ENCODE results near the gene THBD. TPM values are rescaled to one million over a fixed set of nuclear protein-coding genes. Genes with fewer than 3 reads are reported as not detected.

THBD gene
- total RNA-seq = 4.1 and 4.2 TPM in 2 replicates

GRCh38 chr20:23049201-23050075 is at the start of gene THBD:
THBD (minus strand) TSS chr20:23049672; CDS start chr20:23049504, 168 bp downstream.

GRCh38 chr20:23086056-23086566 is 36.6 kb upstream of the THBD start, which contains the start of gene CD93:
CD93 (minus strand) TSS chr20:23086324; CDS start chr20:23086192, 132 bp downstream.

GRCh38 chr20:23034721-23035671 is 14.5 kb downstream of the THBD start, which contains the start of gene SSTR4:
SSTR4 (plus strand) TSS chr20:23035312; CDS start chr20:23035484, 172 bp downstream.

Other genes with a start within 250 kb of the THBD start
- gene SSTR4, start 14.4 kb downstream of the THBD start, total RNA-seq = not detected in 2 replicates
- 16.2 and 16.9 TPM in 2 replicates for gene CD93, start 36.7 kb upstream of the THBD start, total RNA-seq